IPS-11a (cell line): ENCODE measurements around the gene SBF1.

Source experiments
- H3K4me3 ChIP-seq: one replicate; pipeline ENCODE4 v1.5.1; 2013; ENCODE audit warnings: low read depth, low read length, control low read depth

SBF1 gene

DNA sequence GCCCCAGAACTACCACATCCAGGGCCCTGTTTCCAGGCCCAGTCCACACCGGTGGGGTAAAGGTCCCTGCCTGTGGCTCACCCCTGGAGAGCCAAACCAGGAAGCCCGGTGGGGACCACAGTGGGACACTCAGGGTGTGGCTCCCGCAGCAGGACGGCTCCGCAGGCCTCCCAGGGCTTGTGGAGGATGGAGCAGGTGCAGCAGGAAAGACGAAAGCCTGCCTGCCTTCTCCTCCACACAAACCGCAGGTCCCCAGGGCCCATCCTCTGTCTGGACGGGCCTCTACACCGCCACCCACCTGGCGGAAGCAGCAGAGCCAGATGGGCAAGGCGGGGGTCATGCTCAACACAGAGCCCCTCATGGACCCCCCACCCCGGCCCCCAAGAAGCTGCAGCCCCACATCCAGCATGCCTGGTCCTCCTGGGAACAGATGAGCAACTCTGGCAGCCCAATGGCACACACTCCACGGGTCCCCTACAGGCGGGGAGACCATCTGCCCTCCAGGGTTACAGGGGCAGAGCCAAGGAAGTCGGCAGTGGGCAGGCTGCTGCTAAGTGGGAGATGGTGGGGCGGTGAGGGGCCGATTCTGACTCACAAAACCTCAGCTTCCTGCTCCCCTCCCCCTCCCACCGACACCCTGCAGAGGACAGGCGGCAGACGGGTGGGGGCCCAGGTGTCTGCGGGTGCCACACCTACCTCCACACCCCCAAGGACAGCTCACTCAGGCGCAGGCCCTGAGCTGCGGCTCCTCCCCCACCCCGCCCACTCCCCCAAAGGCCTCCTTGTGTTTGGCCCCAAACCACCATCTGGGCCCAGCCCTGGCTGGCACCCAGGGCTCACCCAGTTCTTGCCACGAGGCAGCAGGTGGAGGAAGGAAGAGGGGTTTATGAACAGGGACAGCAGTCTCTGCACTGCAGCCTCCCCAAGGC, 5.2 kb downstream of the SBF1 start:
- no peak overlapping the region for H3K4me3 ChIP-seq

DNA sequence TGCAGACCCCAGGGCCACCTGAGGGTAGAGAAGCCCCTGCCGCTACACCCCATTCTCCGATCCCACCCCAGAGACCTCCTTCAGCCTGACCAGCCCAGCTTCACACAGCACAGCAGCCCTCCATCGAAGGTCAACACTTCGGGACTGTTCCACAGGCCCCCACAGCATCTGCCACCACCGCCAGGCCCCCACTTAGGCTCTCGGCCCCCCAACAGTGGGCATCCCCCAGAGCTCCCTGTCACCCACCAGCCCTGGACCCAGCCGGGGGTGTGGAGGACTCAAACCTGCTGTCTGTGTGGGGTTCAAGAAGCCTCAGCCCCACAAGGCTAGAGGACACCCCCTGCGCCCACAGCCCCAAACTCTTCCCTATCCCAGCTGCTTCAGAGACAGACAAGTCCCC, 6.2 kb downstream of the SBF1 start:
- no peak overlapping the region for H3K4me3 ChIP-seq

DNA sequence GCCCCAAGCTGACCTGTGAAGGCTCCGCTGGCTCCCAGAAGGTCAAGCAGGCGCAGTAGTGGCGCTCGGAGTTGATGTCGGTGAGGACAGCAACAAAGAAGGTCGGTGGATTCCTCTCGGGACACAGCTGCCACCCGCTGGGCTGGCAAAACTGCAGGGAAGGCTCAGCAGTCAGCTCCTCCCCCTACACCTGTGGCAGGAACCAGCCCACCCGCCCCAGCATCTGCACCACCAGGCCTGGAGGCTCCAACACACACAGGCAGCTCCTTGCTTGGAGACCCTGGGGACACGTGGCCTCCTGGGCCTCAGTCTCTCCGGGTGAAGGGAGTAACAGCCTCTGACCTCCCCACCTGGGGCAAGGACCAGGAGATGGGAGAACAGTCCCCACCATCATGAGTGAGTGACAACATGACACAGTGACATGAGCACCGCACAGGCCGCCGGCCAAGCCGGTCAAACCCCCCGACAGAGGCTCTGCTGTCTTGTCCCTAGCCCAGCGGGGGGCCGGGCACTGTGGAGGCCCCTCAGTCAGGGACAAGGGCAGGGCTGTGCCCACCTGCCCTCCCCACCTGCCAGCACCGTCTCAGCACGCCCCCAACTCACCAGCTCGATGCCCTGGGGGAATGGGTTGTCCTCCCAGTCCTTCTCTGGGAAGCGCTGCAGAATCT, 6.9 kb downstream of the SBF1 start:
- H3K4me3 ChIP-seq, result no peak overlapping the region

DNA sequence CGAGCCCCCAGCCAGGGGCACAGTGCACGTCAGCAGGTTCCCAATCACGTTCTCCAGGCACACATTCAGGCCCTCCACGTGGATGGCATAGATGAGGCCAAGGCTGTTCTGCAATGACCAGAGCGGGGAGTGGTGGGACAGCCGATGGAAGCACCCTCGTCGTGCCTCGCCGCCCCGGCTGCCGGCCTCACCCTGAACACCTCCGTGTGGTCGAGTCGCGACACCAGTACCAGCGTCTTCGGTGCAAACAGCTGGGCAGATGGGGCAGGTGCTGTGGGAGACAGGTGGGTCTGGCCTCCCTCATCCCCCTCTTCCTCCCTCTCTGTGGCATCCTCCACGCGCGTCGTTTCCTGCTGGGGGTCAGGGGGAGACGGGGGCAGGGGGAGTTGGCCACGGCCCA, 7.5 kb downstream of the SBF1 start:
- H3K4me3 ChIP-seq, result no peak overlapping the region

DNA sequence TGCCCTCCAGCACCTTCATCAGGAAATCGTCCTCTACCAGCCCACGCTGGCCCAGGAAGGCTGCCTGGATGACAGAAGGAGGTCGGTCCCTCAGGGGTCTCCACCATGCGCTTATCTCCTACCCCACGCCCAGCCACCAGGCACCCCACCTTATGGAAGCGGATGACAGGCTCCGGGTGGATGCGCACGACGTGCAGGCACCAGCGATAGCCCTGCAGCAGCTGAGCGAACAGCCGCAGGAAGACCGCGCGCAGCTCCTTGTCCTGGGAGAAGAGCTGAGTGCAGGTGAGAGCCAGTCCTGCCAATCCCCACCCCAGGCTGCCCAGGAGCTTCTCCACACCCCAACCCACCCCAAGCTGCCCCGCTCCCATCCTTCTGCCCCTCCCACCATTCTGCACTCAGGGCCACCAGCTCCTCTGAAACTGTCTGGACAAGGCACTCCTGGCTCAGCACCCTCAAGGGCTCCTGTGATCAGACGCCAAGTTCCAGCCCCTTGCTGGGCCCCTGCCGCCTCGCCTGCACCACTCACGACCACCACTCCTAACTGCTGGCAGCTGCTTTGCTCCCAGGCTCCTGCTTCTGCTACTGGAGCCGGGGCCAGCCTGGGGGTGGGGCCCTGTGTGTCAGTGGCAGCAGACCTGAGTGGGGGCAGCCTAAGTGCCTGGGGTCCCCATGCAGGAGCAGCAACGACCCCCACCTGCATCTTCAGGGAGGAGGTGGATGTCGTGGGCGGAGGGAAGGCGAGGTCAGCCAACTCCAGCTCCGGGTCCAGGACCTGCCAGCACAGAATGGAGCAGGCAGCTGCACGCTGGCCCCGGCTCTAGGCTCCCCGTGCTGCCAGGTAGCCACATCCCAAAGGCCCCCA, 9.5 kb downstream of the SBF1 start:
- no peak overlapping the region for H3K4me3 ChIP-seq

DNA sequence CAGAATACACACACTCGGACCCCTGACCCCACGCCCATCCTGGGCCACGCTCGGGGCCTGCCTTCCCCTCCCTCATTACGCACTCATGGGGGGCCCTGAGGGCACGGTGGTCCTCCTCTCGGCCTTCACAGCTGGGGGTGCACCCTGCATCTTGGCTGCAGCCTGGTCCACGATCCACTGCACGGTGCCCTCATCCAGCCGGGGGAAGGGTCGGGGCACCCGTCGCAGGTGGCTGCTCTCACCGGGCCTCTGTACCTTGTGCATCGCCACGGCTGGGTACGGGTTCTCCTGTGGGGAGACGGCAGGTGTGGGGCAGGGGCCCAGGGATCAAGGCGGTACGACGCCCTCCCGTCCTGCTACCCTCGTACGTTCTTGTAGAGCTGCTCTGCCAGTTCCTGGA, 10.4 kb downstream of the SBF1 start:
- no peak overlapping the region for H3K4me3 ChIP-seq

DNA sequence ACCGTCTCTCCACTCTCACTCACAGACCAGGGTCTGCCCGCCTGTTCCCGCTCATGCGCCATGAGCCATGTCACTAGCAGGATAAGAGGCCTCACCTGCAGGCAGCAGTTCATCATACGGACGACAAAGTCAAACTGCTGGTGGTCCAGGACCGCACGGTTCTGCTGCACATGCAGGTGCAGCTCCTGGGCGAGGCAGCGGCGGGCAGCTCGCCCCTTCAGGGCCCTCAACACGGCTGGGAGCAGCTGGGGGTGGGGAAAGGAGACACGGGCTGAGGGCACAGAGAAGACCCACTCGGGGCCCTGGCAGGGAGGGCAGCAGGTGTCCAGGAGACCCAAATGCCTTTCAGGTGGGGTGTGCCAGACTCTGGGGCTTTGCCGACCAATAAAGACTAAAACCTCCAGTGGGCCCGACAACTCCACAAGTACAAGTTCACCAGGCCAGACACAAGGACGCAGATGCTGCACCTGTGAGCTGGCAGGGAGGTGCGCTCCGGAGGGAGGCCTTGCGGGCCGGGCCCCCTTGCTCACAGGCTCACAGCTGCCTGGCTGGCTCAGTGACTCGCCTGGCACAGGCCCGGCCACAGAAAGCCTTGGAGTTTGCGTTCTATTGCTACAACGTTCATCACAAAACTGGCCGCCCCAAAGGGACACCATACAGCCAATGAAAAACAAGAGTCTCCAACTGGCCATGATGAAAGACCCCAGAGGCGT, 11.5 kb downstream of the SBF1 start:
- no peak overlapping the region for H3K4me3 ChIP-seq

DNA sequence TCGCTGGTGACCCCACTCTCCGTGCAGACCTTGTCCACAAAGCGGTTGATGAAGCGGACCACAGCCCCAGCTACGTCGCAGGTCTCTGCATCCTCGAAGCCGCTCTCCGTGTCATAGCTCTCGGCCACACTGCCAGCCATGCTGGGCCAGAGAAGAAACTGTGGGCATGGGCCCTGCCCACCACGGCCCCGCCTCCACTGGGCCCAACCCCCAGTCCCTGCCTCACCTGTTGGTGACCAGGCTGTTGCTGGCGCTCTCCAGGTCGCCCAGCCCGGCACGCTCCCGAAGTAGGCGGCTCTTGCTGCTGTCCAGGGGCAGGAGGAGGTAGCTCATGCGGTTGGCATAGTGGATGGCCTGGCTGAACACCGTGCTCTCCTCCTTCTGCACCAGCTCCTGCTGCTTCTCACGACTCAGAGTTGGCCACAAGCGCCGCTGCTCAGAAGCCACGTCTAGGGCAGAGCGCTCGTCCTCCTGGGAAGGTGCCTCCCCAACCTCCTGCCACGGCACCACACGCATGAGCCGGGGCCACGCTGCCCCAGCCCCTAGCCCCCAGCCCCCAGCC, 12.8 kb downstream of the SBF1 start:
- no peak overlapping the region for H3K4me3 ChIP-seq

DNA sequence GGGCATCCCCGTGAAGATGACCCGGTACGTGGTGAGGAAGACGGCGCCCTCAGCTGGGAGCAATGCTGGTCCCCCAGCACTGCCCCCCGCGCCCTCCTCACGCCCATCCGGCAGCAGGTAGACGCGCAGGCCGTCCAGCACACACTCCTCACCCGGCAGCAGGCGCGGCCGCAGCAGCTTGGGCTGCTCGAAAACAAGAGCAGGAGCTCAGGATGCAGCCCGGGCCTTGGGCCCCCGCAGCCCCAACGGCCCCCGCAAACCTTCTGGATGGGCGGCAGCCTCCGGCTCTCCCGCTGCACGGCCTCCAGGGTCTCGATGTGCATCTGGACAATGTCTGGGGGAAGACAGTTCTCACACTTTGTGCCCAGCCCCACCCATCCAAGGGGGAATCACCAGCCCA, 13.3 kb downstream of the SBF1 start:
- H3K4me3 ChIP-seq, result no peak overlapping the region

DNA sequence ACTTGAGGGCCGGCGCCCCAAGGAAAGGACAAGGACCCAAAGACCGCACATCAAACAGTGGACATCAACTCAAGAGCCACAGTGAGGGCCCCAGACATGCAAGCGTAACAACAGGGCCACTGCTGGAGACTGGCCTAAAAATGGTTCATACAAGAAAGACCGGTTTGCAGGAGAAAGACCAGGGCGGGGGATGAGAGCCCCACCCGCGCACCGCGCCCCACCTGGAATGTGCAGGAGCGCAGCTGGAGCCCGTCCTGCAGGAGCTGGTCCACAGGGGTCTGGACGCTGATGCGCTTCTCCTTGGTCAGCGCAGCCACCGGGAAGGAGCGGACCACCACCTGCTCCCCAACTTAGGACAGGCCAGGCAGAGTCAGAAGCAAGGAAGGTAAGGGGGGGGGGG, 13.9 kb downstream of the SBF1 start:
- no peak overlapping the region for H3K4me3 ChIP-seq

DNA sequence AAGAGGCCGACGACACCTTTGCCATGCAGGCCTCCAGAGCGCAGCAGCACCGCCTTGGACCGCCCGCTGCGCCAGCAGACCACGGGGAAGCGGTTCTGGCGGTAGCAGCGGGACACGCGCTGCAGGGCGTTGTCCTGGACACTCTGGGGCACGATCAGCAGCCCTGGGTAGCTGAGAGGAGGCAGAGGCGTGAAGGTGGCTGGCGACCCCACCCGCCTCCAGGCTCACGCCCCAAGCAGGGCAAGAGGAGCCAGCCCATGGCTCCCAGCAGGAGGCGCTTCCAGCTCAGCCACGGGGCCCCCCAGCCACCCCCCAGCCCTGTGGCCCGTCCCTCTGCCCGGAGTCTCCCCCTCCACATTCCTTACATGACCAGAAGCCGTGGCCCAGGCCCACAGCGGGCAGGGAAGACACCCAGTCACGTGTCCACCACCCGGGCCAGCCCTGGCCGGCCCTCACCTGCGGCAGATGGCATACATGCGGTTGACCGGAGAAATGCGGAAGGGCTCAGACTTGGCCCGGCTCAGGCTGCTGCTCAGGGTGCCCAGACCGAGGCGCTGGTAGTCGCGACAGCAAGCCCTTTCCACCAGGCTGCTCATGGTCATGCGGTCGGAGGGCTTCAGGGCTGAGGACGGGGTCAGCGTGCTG, 15.2 kb downstream of the SBF1 start:
- no peak overlapping the region for H3K4me3 ChIP-seq

DNA sequence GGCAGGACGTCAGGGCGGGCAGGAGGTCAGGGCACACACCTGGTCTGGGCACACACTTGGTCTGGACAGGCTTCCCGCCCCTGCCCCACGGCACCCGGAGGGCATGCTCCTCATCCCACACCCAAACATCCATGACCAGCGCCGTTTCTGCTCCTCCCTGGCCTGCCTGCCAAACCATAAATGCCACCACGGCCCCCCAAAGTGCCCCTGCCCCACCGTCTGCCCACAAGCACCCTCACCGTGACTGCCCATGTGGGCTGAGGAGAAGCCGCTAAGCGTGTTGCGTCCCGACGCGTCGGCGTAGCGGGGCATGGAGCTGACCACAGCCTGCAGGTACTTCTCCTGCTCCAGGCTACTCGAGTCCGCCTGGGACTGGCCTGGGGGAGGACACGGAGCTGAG, 15.8 kb downstream of the SBF1 start:
- H3K4me3 ChIP-seq, result no peak overlapping the region

DNA sequence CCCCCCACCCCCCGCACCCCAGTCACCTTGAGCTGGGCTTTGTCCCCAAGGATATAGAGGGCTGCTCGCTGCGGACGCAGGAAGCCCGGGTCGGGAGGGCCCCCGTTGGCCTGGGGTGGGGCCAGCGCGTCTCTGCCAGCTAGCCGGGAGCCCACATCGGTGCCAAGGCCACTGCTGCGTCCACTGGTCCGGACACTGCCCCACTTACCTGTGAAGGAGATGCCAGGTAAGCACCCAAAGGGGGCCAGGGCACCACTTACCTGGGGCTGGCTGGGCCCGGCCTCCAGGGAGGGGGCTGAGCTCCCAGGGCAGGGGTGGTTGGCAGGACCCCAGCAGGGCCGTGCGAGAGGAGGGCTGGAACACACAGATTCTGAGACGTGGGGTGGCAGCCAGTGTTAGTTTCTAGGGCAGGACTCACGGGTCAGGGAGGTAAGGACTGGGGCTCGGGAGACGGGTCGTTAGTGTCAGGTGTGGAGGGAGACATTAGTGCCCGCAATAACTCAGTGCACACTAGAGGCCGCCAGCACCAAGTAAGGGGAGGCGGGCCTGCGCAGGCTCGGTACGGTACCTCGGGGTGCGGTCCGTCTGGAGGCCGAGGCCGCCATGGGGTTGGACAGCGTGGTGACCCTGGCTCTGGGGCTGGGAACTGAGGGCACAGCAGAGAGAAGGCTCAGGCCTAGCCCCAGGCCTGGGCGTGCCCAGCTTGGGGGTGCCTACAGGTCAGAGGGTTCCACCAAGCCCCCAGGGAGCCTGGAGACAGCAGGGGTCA, 18.2 kb downstream of the SBF1 start:
- H3K4me3 ChIP-seq, result no peak overlapping the region

DNA sequence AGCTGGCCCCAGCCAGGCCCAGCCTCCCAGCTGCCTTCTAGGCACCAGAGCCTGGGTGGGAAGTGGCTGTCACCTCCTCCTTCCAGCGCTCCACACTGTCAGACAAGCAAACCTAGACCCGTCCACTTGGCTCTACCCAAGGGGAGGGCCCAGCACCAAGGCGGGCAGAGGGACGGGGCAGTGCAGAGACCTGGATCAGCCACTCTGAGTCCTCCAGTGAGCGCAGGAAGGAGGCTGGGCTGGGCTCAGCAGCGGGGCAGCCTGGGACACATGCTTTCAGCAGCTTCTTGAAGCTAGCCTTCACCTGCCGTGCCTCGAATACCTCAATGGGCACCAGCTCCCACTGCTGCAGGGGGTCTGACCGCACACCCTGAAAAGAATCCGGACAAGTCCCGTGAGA, 18.8 kb downstream of the SBF1 start:
- no peak overlapping the region for H3K4me3 ChIP-seq

DNA sequence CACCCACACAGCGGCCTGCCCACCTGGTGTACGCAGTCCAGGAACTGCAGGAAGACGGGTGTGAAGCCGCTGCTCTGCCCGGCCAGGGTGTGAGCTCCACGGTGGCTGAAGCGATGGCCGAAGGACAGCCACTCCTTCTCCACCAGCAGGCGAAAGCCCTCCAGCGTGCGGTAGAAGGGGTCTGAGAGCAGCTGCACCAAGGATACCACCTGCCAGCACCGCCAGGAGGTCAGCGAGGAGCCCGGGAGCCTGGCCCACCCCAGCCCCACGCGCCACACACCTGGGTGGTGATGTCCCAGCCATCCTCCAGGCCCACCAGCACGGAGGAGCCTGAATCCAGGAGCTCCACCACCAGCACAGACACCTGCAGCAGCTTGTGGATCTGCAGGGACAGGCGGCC, 19.6 kb downstream of the SBF1 start:
- no peak overlapping the region for H3K4me3 ChIP-seq

DNA sequence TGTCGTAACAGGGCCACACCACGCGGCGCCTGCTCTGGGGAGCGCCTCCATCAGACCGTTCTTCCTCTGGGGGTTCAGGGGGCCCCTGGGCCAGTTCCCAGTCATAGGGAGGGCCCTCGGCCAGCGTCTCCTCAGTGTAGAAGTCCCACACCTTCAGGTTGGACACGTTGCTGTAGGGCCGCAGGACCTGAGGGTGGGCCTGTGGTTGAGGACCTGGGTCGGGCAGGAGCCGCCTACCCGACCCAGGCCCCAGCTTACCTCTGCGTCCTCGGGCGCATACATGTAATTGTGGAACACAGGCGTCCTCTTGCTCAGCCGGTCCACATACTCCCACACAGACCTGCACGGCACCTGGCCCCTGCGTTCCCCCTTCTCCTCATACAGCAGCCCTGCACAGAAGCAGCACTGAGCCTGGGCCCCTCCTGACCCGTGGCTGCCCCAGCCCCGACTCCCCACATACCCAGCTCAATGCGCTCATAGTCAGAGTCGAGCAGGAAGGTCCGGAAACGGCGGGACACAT, 20.2 kb downstream of the SBF1 start:
- no peak overlapping the region for H3K4me3 ChIP-seq

DNA sequence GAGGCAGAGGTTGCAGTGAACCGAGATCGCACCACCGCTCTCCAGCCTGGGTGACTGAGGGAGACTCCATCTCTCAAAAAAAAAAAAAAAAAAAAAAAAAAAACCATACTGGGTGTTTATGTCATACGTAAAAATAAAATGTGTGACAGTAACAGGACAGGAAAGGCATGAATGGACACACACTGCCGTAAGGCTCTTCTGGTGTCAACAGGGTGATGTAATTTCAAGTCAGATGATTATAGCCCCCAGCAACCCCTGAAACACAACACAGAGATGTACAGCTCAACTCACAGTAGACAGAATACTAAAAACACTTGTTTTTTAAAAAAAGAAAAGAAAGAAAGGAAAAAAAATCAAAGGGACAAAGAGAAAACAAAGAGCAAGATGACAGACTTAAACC, 22.2 kb downstream of the SBF1 start:
- no peak overlapping the region for H3K4me3 ChIP-seq

DNA sequence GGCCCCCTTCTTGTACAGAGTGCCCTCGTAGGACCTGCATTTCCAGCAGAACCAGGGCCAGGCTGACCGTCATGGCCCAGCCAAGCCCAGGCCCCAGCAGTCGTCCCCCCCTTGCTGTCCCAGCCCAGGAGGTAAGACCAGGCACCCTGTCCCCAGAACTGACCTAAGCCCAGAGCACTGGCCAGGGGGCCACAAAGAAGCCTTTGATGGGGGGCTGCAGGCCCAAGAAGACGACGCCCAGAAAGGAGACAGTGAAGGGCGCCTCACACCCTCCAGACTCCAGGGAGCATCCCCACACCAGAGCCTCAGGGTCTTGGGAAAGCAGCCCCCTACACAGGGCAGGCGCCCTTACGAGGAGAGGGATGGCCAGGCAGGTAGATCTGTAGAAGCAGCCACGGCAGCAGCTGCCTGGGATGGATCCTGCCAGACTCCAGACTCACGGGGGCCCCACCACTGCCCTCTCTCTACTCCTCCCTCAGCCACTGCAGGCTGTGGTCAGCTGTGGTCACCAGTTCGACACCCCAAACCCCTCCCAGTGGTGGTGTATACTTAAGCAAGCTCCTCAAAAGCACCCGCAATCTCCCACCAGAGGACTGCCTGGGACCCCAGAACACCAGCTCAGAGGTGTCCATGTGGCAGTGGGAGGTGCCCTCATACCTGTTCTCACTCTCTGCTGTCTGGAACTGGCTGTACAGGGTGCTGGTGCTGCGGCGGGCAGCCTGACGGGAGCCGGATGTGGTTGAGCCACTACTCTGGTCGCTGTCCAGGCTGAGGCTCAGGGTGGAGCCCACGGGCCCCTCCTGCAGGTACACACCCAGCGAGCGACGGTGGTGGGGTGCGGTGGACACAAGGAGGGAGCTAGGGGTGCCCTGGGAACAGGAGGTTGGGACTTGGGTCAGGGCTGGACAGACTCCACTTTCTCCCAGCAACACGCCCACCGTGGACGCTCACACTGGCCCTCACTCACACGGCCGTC, 27.0 kb downstream of the SBF1 start:
- H3K4me3 ChIP-seq, result no peak overlapping the region
